ENCODE results near the gene CALM1.
"Not testable (repeated sequence)": the region's sequence is repeated elsewhere in the genome, so short reads cannot be mapped to it uniquely, and the experiment has no call there.

The CALM1 gene

GRCh38 chr14:90383731-90384542 lies 12.9 kb upstream of the CALM1 start:
- peak; percentile 69 for DNase-seq

GRCh38 chr14:90384543-90384911 lies 12.3 kb upstream of the CALM1 start:
- peak; percentile 52 for DNase-seq

GRCh38 chr14:90386321-90386720 lies 10.5 kb upstream of the CALM1 start:
- no peak for DNase-seq

GRCh38 chr14:90387206-90387760 lies 9.5 kb upstream of the CALM1 start:
- no peak for DNase-seq

- DNase-seq: peak; percentile 36
Observed at GRCh38 chr14:90388437-90388836, 8.4 kb upstream of the CALM1 start.

GRCh38 chr14:90388982-90389381 lies 7.8 kb upstream of the CALM1 start:
- no peak for DNase-seq

GRCh38 chr14:90393966-90394365 lies 2.9 kb upstream of the CALM1 start:
- DNase-seq: no peak

GRCh38 chr14:90394782-90395181 lies 2.0 kb upstream of the CALM1 start:
- DNase-seq: not testable (repeated sequence)

- DNase-seq: peak; percentile 73
Observed at GRCh38 chr14:90397425-90398314, 841 bp downstream of the CALM1 start.

- DNase-seq: peak; percentile 69
Observed at GRCh38 chr14:90398315-90398839, 1.5 kb downstream of the CALM1 start.

GRCh38 chr14:90398841-90399540 lies 2.2 kb downstream of the CALM1 start:
- DNase-seq: no peak

GRCh38 chr14:90399541-90400444 lies 3.0 kb downstream of the CALM1 start:
- peak; percentile 93 for DNase-seq

GRCh38 chr14:90400904-90401561 lies 4.2 kb downstream of the CALM1 start:
- DNase-seq: no peak

- no peak for DNase-seq
Observed at GRCh38 chr14:90402016-90402415, 5.2 kb downstream of the CALM1 start.

GRCh38 chr14:90403065-90403464 lies 6.2 kb downstream of the CALM1 start:
- DNase-seq: no peak

- no peak for DNase-seq
Observed at GRCh38 chr14:90405101-90405500, 8.3 kb downstream of the CALM1 start.

GRCh38 chr14:90405755-90406154 lies 8.9 kb downstream of the CALM1 start:
- DNase-seq: no peak

GRCh38 chr14:90406384-90406798 lies 9.6 kb downstream of the CALM1 start:
- no peak for DNase-seq

GRCh38 chr14:90407230-90407629 lies 10.4 kb downstream of the CALM1 start:
- DNase-seq: no peak

- no peak for DNase-seq
Observed at GRCh38 chr14:90408713-90409112, 11.9 kb downstream of the CALM1 start.

- no peak for DNase-seq
Observed at GRCh38 chr14:90409209-90409730, 12.4 kb downstream of the CALM1 start.

Measured in activated CD4-positive, alpha-beta T cell treated with anti-CD3 and anti-CD28 coated beads, Interleukin-2, amount 50 U/mL, for 16 hours (primary cell).